ENCODE data around the gene MEP1A. TPM values are rescaled to one million over a fixed set of nuclear protein-coding genes. Genes with fewer than 3 reads are reported as not detected.

MEP1A gene
- total RNA-seq, 1 donor from 2014 or later, result not detected

DNA sequence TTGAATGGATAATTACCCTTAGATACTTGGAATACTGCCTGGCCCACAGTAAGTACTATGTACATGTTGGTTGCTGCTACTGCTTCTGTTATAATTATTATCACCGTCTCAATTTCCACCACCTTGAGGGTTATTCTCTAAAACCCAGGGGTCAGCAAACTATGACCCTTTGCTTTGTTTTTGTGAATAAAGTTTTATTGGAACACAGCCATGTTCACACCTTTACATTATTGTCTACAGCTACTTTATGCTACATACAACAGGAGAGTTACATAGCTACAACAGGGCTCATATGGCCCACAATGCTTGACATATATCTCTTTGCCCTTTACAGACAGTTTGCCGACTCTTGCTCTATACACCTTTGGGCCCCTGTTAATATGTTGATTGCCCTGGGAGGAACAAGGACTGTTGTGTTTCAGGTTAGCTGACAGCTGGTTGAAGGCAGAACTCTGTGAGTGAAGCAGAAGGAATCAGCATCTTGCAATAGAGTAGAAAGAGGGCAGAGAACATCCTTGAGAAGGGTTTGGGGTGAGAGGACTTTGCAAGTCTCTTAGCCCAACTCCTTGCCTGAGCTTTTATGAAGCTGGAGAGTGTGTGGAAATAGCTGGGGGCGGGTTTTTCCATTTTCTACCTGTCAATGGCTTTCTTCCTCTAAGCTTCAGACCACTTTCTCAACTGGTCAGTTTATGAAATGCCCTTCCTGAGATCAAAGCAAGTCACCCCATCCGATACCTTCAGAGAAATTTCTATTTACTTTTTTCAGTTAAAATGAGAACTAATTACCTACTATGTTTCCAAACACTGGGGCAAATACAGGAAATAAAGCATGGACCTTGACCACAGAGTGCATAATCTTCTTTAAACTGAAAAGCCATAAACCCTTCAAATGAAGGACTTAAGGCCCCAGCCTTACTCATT lies 3.5 kb upstream of the MEP1A start:
- Mint-ChIP-seq H3K4me1 (no peaks in the 10 kb centered on the region), H3K36me3 (ENCODE audit: low read depth) (no peaks in the 10 kb centered on the region), H3K27me3 (no peaks in the 10 kb centered on the region), H3K9me3 (no peaks in the 10 kb centered on the region), H3K27ac (no peak overlapping the region), H3K4me3 (no peak overlapping the region)
- intact Hi-C loops (cut with micrococcal nuclease), result no loop called here
- no peak for DNase-seq

DNA sequence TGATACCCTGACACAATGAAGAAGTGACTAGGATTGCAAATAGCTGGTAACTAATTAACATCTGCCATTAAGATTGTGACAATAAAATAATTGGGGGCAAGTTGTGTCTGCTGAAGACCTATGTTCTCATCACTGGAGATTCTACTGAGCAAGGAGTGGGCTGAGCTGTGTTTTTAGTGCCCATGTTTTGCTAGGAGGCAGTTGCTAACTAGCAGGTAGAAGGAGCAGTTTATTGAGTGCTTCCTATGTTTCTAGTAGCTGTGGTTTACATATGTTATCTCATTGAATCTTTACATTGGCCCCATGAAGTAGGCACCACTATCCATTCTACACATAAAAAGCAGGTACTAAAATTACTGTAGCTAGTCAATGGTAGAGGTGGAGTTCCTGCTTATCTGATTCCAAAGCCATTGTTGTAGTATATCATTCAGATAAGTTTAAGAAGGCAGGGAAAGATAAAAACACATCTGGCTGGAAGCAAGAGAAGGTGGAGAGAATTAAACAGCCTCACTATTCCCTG lies 2.8 kb upstream of the MEP1A start:
- Mint-ChIP-seq H3K36me3 (ENCODE audit: low read depth) (no peaks in the 10 kb centered on the region), H3K27me3 (no peaks in the 10 kb centered on the region), H3K9me3 (no peaks in the 10 kb centered on the region), H3K4me1 (no peaks in the 10 kb centered on the region), H3K4me3 (no peak overlapping the region), H3K27ac (no peak overlapping the region)
- no peak for DNase-seq
- intact Hi-C loops (cut with micrococcal nuclease), result no loop called here

DNA sequence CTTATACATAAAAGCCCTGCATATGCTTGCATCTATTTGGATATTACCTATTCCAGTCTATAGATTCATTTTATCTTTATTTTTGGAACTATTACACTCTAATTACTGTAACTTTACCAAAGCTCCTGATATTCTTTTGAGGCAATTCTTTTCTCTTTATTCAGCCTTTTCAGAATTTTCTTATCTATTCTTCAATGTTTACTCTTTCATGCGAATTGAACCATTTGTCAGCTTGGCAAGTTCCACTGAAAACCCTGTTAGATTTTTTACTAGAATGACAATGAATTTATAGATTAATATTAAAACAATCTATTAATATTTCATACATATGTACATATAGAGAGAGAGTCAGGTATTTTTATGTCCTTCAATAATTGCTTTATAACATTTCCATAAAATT lies 554 bp upstream of the MEP1A start:
- Mint-ChIP-seq H3K27ac (no peak overlapping the region), H3K9me3 (no peaks in the 10 kb centered on the region), H3K4me1 (no peaks in the 10 kb centered on the region), H3K27me3 (no peaks in the 10 kb centered on the region), H3K4me3 (no peak overlapping the region), H3K36me3 (ENCODE audit: low read depth) (no peaks in the 10 kb centered on the region)
- no peak for DNase-seq
- intact Hi-C loops (cut with micrococcal nuclease), result no loop called here

DNA sequence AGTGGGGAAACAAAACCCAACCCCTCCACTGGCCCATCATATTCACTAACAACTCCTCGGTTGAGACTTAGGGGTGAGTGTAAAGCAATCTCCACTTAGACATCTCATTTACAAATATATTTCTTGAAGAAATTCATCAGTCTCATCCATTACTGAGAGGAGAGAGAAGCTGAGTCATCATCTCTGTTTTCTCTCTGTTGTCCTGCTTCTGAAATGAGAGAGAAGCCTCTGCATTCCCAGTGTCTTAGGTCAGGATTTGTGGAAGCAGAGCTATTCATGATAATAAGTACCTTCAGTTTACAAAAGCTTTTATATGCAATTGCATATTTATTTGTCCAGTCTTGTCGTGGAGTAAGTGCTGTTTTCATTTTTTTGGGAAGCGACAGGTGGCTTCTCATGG lies 879 bp downstream of the MEP1A start:
- H3K9me3 Mint-ChIP-seq, result no peaks in the 10 kb centered on the region
- H3K4me3 Mint-ChIP-seq, result no peak overlapping the region
- intact Hi-C loops (cut with micrococcal nuclease), result no loop called here
- no peaks in the 10 kb centered on the region for H3K36me3 Mint-ChIP-seq (ENCODE audit: low read depth)
- H3K4me1 Mint-ChIP-seq, result no peaks in the 10 kb centered on the region
- H3K27me3 Mint-ChIP-seq, result no peaks in the 10 kb centered on the region
- no peak for DNase-seq
- no peak overlapping the region for H3K27ac Mint-ChIP-seq

DNA sequence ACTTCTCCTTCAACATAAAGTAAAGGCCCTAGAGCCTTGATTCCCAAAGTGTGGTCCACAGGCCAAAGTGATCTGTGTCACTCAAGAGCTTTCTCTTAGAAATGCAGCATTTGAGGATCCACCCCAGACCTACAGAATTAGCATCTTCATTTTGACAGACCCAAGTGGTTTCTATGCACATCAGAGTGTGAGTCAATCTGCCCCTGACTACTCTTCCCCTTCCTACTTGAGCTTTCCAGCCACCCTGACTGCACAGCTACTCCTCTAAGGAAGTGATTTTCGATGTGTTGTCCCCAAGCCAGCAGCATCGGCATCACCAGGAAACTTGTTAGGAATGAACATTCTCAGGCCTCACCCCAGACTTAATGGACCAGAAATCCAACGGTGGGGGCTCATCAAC lies 2.6 kb downstream of the MEP1A start:
- no peak overlapping the region for H3K4me3 Mint-ChIP-seq
- intact Hi-C loops (cut with micrococcal nuclease), result no loop called here

DNA sequence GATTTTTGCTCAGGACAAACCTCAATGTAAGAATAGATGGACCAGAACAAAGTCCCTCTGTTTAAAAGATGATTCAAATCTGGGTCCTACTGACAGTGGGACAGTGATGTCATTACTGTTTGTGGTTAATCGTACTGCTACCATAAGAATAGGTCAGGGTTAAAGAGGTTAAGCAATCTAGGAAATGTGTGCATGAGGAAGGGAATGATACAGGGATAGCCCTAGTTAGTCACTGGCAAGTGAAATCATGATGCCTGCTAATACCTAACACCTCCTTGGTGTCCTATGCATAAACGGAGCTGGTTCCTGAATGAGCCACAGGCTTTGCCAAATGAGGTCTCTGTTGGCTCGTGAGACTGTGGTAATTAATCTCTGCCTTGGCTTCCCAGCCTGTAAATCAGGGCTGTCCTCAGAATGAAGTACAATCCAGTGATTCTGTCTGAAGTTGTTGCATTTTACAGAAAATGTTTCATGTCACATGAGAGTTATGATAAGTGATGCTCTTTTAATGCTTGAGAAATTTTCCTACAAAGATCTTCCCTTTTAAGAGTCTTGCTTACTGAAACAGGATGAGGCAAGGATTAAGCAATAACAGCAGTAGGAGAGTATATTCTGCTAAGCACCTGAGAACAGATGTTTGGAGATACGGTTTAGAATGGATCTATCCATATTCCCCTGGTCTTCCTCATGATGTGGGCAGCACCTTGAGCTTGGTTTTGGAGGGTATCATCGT lies 3.8 kb downstream of the MEP1A start:
- Mint-ChIP-seq H3K36me3 (ENCODE audit: low read depth) (no peaks in the 10 kb centered on the region), H3K27ac (no peak overlapping the region), H3K27me3 (no peaks in the 10 kb centered on the region), H3K4me1 (no peaks in the 10 kb centered on the region), H3K9me3 (no peaks in the 10 kb centered on the region), H3K4me3 (no peak overlapping the region)
- DNase-seq, result no peak
- intact Hi-C loops (cut with micrococcal nuclease), result no loop called here

More for the DNA sequence above, 2.6 kb downstream of the MEP1A start:
- Mint-ChIP-seq H3K4me1 (no peaks in the 10 kb centered on the region), H3K36me3 (ENCODE audit: low read depth) (no peaks in the 10 kb centered on the region), H3K27me3 (no peaks in the 10 kb centered on the region), H3K9me3 (no peaks in the 10 kb centered on the region), H3K27ac (no peak overlapping the region)
- DNase-seq, result no peak

DNA sequence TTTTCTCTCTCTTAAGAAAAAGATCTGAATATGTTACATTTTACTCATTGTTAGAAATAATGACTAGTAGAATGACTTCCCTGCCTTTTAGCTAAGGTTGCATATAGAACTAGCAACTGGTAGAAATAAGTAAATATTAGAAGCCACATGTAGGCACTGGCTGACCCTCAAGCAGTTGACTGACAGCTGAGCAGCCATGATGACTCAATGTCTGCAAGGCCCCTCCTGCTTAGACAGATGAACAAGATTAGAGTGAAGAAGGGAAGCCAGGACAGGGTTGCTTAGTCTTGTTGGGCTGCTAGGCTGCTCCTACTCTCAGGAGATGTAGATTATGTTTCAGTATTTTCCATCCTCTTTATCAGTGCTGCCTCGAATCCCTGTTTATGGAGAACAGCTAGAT lies 6.5 kb downstream of the MEP1A start:
- DNase-seq, result no peak
- intact Hi-C loops (cut with micrococcal nuclease), result no loop called here
- Mint-ChIP-seq H3K9me3 (no peaks in the 10 kb centered on the region), H3K27me3 (peaks cover 4% of the 10 kb centered on the region), H3K27ac (no peak overlapping the region), H3K4me1 (no peaks in the 10 kb centered on the region), H3K36me3 (ENCODE audit: low read depth) (no peaks in the 10 kb centered on the region), H3K4me3 (no peak overlapping the region)

DNA sequence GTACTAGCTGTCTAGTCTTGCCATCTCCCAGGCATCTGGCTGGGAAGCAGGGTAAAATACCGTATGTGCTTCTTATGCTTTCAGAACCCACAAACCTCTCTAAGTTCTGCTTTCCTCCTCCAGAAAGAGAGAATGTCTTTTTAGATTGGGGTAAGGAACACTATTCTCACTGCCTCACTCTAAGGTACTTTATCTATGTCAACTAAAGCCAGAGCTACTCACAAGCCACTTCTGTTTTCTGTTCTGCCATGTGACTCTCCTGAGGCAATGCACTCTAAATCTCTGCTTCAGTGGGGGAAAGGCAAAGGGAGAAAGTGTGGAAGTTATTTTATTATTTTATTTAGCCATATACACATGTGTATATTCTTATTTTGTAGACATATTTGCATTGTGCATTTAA lies 15.6 kb downstream of the MEP1A start:
- DNase-seq, result no peak
- peaks cover 6% of the 10 kb centered on the region for H3K27me3 Mint-ChIP-seq
- no peaks in the 10 kb centered on the region for H3K36me3 Mint-ChIP-seq (ENCODE audit: low read depth)
- H3K4me3 Mint-ChIP-seq, result no peak overlapping the region
- H3K27ac Mint-ChIP-seq, result no peak overlapping the region
- intact Hi-C loops (cut with micrococcal nuclease), result no loop called here
- no peaks in the 10 kb centered on the region for H3K4me1 Mint-ChIP-seq
- H3K9me3 Mint-ChIP-seq, result no peaks in the 10 kb centered on the region

DNA sequence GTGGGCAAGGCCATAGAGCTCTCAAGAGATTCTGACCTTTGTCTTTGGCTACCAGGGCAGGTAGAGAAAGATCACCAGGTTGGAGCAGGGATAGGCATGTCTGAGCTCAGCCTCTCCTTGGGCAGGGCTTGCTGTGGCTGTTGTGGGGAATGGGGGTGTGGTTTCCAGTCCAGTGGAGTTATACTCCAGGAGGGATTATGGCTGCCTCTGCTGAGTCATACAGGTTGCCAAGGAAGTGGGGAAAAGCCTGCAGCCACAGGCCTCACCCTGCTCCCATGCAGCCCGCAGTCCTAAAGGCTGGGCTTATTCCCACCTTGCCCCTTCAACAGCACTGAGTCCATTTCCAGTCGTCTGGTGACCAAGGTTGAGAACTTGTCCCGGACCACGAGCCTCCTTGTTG lies 21.9 kb downstream of the MEP1A start:
- peaks cover 3% of the 10 kb centered on the region for H3K27me3 Mint-ChIP-seq
- H3K4me3 Mint-ChIP-seq, result no peak overlapping the region

DNA sequence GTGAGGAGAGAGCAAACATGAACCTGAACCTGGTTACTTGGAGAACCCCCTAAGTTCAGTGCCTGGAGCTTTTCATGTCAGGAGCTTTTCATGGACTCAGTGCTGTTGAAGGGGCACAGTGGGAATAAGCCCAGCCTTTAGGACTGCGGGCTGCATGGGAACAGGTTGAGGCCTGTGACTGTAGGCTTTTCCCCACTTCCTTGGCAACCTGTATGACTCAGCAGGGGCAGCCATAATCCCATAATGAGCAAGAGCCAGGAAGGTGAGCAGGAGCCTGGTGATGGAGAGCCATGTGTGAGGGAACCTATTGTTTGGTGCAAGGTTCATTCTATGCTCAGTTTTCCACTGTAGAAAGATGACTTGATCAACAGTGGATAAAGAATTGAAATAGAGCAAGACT lies 23.4 kb downstream of the MEP1A start:
- intact Hi-C loops (cut with micrococcal nuclease), result no loop called here
- DNase-seq, result no peak
- Mint-ChIP-seq H3K4me1 (no peaks in the 10 kb centered on the region), H3K9me3 (no peaks in the 10 kb centered on the region), H3K36me3 (ENCODE audit: low read depth) (no peaks in the 10 kb centered on the region), H3K4me3 (no peak overlapping the region), H3K27ac (no peak overlapping the region), H3K27me3 (peaks cover 3% of the 10 kb centered on the region)

More for the DNA sequence above, 21.9 kb downstream of the MEP1A start:
- DNase-seq, result no peak
- intact Hi-C loops (cut with micrococcal nuclease), result no loop called here
- Mint-ChIP-seq H3K27ac (no peak overlapping the region), H3K9me3 (no peaks in the 10 kb centered on the region), H3K36me3 (ENCODE audit: low read depth) (no peaks in the 10 kb centered on the region), H3K4me1 (no peaks in the 10 kb centered on the region)

DNA sequence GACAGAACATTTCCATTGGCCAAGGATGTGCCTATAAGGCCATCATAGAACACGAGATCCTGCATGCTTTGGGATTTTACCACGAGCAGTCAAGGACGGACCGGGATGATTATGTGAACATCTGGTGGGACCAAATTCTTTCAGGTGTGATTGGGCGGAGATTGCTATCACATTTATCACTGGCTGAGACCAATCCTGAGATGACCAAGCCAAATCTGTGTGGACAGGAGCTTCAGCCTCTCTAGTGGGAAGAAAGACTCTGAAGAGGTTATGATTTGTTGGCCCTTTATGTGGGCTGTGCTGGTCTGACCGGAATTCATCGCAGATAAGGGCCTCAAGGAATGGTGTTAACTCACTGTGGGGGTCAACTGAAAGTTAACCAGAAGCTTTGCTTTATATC lies 26.4 kb downstream of the MEP1A start:
- Mint-ChIP-seq H3K36me3 (ENCODE audit: low read depth) (no peaks in the 10 kb centered on the region), H3K4me3 (no peak overlapping the region), H3K27ac (no peak overlapping the region), H3K4me1 (no peaks in the 10 kb centered on the region), H3K9me3 (no peaks in the 10 kb centered on the region), H3K27me3 (peaks cover 3% of the 10 kb centered on the region)
- intact Hi-C loops (cut with micrococcal nuclease), result no loop called here
- DNase-seq, result no peak

DNA sequence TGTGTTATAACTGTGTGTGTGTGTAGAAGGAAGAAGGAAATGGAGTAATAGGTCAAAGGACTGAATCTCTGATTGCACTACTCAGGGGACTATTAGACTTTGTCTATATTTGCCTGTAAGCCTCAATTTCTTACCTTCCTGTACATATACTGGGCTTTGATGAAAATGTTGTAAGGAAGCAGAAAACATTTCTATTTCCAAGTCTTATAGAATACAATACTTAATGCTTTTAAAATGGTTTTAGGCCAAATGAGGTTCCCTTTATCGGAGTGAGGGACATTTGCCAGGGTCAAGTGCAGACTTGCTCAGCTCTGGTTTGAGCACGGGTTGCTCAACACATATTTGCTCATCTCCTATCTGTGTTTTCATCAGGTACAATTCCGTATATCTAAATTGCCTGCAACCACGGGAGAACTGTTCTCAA lies 28.3 kb downstream of the MEP1A start:
- no peak for DNase-seq

DNA sequence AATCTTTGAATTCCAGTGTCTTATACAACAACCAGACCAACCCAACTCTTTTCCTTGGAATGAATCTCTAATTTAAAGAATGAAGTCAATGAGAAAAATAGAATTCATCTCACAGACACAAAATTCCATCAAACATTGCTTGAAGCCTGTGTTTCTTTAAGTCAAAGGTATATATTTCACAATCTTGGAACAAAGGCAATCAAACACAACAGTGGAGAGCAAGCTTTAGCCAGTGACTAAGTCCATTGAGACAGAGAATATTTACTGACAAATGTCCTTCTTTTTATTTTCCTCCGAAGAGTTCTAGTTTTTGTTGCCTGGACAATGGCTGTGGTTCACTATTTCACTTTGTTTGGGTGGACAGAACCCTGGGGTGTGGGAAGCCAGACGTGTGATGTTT lies 35.8 kb downstream of the MEP1A start:
- Mint-ChIP-seq H3K9me3 (no peaks in the 10 kb centered on the region), H3K4me1 (no peaks in the 10 kb centered on the region), H3K4me3 (no peak overlapping the region), H3K27ac (no peak overlapping the region), H3K36me3 (ENCODE audit: low read depth) (no peaks in the 10 kb centered on the region), H3K27me3 (no peaks in the 10 kb centered on the region)
- no peak for DNase-seq
- intact Hi-C loops (cut with micrococcal nuclease), result no loop called here

More for the DNA sequence above, 28.3 kb downstream of the MEP1A start:
- no peaks in the 10 kb centered on the region for H3K9me3 Mint-ChIP-seq
- intact Hi-C loops (cut with micrococcal nuclease), result no loop called here
- no peak overlapping the region for H3K4me3 Mint-ChIP-seq
- no peak overlapping the region for H3K27ac Mint-ChIP-seq
- no peaks in the 10 kb centered on the region for H3K36me3 Mint-ChIP-seq (ENCODE audit: low read depth)
- no peaks in the 10 kb centered on the region for H3K4me1 Mint-ChIP-seq
- peaks cover 3% of the 10 kb centered on the region for H3K27me3 Mint-ChIP-seq

DNA sequence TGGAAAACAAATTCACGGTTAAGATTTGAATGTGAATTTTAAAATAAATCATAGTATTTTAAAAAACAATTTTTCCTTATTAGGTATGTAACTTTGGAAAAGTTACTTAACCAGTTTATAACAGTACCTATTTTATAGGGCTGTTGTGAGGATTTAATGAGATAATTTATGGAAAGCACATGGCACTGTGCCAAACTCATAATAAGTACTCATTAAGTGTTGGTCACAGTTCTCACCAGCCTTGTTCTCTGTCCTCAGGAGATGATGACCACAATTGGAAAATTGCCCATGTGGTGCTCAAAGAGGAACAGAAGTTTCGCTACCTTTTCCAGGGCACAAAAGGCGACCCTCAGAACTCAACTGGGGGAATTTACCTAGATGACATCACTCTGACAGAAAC lies 39.6 kb downstream of the MEP1A start:
- no peaks in the 10 kb centered on the region for H3K27me3 Mint-ChIP-seq
- DNase-seq, result no peak
- H3K9me3 Mint-ChIP-seq, result no peaks in the 10 kb centered on the region
- H3K27ac Mint-ChIP-seq, result no peak overlapping the region
- H3K36me3 Mint-ChIP-seq (ENCODE audit: low read depth), result no peaks in the 10 kb centered on the region
- no peaks in the 10 kb centered on the region for H3K4me1 Mint-ChIP-seq
- intact Hi-C loops (cut with micrococcal nuclease), result no loop called here
- no peak overlapping the region for H3K4me3 Mint-ChIP-seq
